GM08714 (cell line): ENCODE data around the gene TRAM2.

Experiments used
- H3K4me3 ChIP-seq: fragments of 200-500 bp; sonication (Bioruptor generic); 2 replicates; pipeline ENCODE4 v1.5.1; 2014; ENCODE audit warnings: mild to moderate bottlenecking, low read length, inconsistent platforms
- ZNF274 ChIP-seq: IDR thresholded peaks from 2 replicates; pipeline ENCODE4 v1.6.1; 2012; ENCODE audit warnings: mild to moderate bottlenecking, low read depth, low read length

TRAM2 gene

GRCh38 chr6:52549428-52549827 lies 27.4 kb downstream of the TRAM2 start:
- no peak overlapping the region for H3K4me3 ChIP-seq
- TF ChIP-seq ZNF274 = no peak

- no peak for TF ChIP-seq ZNF274
- H3K4me3 ChIP-seq = no peak overlapping the region
Observed at GRCh38 chr6:52548999-52549398, 27.9 kb downstream of the TRAM2 start.

GRCh38 chr6:52548353-52548713 lies 28.5 kb downstream of the TRAM2 start:
- no peak for TF ChIP-seq ZNF274

GRCh38 chr6:52547647-52548352 lies 29.1 kb downstream of the TRAM2 start:
- H3K4me3 ChIP-seq = no peak overlapping the region
- TF ChIP-seq ZNF274 = no peak

More at GRCh38 chr6:52548353-52548713, 28.5 kb downstream of the TRAM2 start:
- H3K4me3 ChIP-seq = no peak overlapping the region

- H3K4me3 ChIP-seq = no peak overlapping the region; the same call in 1 of the 2 replicates
- no peak for TF ChIP-seq ZNF274
Observed at GRCh38 chr6:52546678-52547077, 30.2 kb downstream of the TRAM2 start.

GRCh38 chr6:52546192-52546591 lies 30.7 kb downstream of the TRAM2 start:
- no peak for TF ChIP-seq ZNF274
- H3K4me3 ChIP-seq = no peak overlapping the region; the same call in 1 of the 2 replicates

- no peak for TF ChIP-seq ZNF274
- H3K4me3 ChIP-seq = no peak overlapping the region; the same call in 1 of the 2 replicates
Observed at GRCh38 chr6:52545406-52546119, 31.3 kb downstream of the TRAM2 start.

- no peak for TF ChIP-seq ZNF274
- H3K4me3 ChIP-seq = no peak overlapping the region
Observed at GRCh38 chr6:52544602-52545405, 32.1 kb downstream of the TRAM2 start.

- no peak overlapping the region for H3K4me3 ChIP-seq
- no peak for TF ChIP-seq ZNF274
Observed at GRCh38 chr6:52543729-52544601, 32.9 kb downstream of the TRAM2 start.

- H3K4me3 ChIP-seq = no peak overlapping the region
- no peak for TF ChIP-seq ZNF274
Observed at GRCh38 chr6:52543262-52543661, 33.6 kb downstream of the TRAM2 start.

- no peak overlapping the region for H3K4me3 ChIP-seq
- no peak for TF ChIP-seq ZNF274
Observed at GRCh38 chr6:52541135-52541534, 35.7 kb downstream of the TRAM2 start.

- no peak overlapping the region for H3K4me3 ChIP-seq
- TF ChIP-seq ZNF274 = no peak
Observed at GRCh38 chr6:52540286-52540902, 36.5 kb downstream of the TRAM2 start.

GRCh38 chr6:52539607-52540006 lies 37.3 kb downstream of the TRAM2 start:
- no peak overlapping the region for H3K4me3 ChIP-seq
- no peak for TF ChIP-seq ZNF274
